ENCODE results near the gene CCDC78.
"Not testable (repeated sequence)": the region's sequence is repeated elsewhere in the genome, so short reads cannot be mapped to it uniquely, and the experiment has no call there.

The CCDC78 gene

DNA sequence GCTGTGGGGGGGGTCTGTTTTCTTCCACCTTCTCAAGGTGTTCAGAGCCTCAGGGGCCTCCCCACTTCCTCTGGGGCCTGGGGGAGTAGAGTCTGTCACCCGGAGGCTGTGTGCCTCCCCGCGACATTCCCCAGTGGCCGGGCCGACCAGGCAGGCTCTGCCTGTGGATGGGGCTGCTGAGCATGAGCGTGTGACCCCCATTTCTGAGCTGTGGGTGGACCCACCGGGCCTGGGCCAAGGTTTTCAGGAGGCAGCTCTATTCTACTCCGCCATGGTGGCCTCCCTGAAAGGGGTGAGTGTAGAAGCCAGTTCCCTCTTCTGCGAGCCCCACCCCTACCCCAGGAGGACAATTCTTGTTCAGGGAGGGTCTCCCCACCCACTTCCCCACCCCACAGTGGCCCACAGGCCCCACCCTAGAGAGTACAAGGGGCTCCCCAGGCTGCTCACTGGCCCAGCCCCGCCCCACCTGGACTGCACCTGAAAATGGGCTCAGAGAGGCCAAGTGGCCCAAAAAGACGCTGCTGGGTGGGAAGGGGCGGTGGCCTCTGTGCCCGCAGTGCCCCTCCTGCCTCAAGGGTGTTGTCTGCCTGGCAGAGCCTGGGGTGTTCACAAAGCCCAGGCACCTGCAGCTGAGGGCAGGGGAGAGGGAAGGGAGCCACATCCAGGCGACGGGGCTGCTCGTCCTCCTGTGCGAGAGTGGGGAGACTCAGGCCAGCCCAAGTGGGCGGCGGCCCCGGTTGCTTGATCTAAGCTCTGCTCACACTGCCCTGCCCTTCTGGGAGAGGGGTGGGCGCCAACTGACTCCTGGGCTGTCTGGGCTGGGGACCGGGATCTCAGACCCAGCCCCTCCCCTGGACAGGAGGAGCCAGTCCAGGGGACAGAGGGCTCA is 35.6 kb upstream of the CCDC78 start:
- no peak for DNase-seq (ENCODE audit: low read depth in 3 of 3)

DNA sequence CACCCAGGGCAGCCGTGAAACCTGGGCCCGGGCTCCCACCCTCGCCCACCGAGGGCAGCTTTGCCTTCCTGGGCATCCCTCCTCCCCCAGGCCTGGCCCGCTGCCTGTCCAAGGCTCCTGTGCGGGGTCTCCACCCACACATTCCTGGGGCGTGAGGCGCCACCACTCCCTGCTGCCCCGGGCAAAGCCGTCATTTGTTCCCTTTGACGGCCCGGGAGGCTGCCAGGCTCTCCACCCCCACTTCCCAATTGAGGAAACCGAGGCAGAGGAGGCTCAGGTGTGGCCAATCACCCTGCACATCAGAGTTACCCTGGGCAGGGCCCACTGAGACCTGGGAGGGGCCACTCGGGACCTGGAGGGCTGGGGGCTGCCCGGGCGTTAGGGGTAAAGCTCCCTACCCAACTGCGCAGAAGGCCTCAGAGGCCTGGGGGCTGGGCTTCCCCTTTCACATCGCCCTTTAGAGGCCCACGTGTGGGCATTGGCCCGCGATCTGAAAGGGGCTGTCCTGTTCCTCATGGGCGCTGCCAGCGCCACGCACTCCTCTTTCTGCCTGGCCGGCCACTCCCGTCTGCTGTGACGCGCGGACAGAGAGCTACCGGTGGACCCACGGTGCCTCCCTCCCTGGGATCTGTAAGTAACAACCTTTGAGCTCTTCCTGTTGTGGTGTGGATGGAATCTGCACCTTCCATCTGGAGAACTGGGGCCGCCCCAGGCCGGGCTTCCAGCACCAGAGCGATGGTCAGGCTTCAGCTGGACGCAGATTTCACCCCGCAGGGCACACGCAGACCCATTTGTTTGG is 34.5 kb upstream of the CCDC78 start, which contains the start of gene MSLN:
MSLN (plus strand) TSS at position 190 of the 799 bp plus-strand sequence. CDS start 1,947 bp downstream, outside the sequence.
- no peak for DNase-seq (ENCODE audit: low read depth in 3 of 3)

DNA sequence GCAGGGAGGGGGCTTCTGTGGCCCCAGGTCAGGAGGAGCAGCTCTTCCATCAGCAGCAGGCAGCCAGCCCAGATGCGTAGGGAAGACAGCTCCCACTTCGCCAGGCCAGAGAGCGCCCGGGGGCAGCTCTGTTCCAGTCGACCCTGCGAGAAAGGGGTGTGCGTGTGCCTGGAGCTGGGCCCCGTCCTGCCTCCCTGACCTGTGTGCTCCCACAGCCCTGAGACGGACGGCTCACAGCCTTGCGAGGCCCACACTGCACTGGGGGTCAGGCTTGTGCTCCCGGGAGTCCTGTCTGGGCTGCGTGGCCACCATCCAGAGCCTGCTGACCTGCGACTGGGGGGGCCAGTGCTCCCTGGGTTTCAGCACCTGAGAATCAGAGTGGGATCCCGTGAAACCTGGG is 33.8 kb upstream of the CCDC78 start:
- no peak for DNase-seq (ENCODE audit: low read depth in 3 of 3)

DNA sequence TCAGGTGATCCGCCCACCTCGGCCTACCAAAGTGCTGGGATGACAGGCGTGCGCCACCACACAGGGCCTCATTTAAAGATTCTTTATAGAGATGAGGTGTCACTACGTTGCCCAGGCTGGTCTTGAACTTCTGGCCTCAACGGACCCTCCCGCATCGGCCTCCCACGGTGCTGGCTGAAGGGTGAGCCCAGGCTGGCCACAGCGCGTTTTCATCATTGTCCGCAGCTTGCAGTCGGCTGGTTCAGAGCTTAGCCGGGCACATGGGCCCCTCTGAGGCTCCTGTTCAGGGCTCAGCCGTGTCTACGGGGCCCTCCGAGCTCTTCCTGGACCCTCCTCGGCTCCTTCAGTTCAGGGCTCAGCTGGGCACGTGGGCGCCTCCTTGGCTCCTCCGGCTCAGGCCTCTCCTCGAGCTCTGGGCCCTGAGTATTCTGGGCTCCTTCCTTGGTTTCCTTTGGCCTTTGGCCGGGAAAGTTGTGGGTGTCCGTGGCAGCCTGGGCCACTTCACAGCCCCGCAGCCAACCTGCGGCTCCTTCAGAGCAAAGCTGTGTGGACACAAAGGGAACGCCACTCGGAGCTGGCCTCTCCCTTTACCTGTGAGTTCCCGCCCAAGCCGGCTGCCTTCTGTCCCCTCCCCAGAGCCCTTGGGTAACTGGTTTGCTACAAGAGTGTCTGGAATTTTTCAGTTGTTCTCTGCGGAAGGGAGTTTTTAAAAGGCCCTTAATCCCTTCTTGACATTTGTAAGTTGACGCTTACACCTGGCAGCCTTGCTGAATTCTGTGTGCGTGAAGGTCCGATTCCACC is 33.1 kb upstream of the CCDC78 start:
- no peak for DNase-seq (ENCODE audit: low read depth in 3 of 3)

DNA sequence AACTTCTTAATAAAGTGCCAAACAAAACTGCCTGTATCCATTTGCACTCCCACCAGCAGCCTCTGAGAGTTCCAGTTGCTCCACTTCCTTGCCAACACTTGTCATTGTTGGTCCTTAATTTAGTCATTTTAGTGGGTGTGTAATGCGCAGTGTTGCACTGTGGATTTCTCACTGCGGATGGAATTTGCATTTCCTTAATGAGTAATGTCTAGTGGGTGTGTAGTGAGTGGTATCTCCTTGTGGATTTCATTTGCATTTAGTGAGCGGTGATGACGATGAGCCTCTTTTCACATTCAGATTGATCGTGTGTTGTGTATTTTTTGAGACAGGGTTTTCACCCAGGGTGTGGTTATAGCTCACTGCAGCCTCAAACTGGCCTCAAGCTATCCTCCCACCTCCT is 30.2 kb upstream of the CCDC78 start:
- DNase-seq (ENCODE audit: low read depth in 3 of 3), result no peak

DNA sequence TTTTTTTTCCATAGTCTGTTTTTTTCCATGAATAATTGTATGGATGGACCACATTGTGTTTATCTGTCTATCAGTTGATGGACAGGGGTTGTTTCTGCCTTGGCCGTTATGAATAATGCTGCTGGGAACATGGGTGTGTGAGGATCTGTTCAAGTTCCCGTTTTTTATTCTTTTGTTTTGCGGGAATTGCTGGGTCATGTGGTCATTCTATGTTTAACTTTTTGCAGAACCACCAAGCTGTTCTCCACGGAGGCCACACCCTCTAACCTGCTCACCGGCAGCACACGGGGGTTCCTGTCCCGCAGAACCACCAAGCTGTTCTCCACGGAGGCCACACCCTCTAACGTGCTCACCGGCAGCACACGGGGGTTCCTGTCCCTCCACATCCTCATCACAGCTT is 28.4 kb upstream of the CCDC78 start:
- no peak for DNase-seq (ENCODE audit: low read depth in 3 of 3)

DNA sequence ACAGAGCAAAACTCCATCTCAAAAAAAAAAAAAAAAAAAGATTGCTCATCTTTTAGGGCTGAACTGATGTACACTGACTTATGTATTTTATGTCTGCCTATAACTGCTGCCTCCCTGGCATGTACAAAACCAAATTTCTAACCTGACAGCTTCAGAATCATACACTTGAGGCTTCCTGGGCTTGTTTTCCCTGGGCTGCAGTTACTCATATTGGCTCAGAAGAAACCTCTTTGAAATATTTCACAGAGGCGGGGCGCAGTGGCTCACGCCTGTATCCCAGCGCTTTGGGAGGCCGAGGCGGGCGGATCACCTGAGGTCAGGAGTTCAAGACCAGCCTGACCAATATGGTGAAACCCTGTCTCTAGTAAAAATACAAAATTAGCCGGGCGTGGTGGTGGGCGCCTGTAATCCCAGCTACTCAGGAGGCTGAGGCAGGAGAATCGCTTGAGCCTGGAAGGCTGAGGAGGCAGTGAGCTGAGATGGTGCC is 27.9 kb upstream of the CCDC78 start:
- not testable (repeated sequence) for DNase-seq (ENCODE audit: low read depth in 3 of 3)

DNA sequence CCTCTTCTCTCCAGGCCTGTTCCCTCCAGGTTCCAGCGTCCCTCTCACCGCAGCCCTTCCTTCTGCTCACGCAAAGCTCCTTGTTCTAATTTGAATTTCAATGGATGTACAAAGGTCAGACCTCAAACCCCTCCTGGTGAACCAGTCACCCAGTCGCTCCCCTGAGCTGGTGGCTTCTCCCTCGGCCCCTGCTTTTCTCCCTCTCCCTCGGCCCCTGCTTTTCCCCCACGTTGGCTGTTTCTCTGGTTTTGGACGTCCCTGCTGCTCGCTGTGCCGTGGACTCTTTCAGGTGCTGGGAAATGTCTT is 25.7 kb upstream of the CCDC78 start:
- no peak for DNase-seq (ENCODE audit: low read depth in 3 of 3)

DNA sequence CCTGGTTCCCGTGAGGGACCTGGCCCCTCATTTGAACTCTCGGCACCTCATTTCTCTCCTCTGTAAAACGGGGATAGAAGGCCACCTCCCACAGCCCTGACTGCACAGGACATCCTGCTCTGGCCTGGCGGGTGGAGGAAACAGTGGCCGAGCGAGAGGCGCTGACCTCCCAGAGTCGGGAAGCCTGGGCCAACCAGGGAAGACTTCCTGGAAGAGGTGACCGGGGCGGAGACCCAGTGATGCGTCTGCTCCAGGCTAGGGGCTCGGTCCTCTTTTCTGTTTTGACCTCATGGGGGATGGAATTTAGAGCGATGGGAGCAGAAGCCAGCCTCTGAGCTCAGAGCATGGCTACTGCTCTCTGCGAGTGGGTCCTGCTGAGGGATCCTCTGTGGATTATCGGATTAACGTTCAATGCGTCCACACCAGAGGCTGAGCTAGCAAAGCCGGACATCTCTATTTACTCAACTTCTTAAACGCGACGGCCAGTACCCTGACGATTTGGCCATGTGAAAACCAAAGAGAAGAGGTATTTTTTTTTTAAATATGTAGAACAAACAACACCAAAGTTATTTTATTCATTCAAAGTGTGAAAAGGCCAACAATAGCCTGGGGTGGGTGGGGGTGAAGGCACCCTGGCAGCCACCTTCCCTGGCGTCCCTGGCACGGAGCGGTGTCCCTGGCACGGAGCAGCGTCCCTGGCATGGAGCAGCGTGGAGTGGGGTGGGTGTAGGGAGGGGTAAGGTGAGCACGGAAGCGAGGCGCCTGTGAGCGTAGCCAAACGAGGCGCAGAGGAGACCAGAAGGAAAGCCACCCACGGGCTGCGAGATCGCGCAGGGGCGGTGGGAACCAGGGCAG is 25.1 kb upstream of the CCDC78 start:
- no peak for DNase-seq (ENCODE audit: low read depth in 3 of 3)

DNA sequence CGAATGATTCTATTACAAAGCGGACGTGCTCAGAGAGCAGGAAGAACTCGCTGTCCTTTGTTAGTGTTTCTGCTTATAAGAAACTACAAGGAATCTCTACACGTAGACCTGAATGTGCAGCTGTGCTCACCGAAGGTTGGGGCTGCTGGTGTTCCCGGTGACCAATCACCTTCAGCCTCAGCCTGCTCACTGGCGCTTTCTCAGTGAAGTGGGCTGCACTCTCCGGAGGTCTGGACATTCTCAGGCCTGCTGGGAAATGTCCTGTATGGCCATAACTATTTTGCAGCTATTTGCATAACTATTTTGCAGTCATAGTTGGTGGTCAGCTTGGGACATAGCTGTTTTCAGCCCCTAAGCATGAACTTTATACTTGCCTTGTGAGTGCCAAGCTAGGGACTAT is 24.2 kb upstream of the CCDC78 start:
- DNase-seq (ENCODE audit: low read depth in 3 of 3), result no peak

DNA sequence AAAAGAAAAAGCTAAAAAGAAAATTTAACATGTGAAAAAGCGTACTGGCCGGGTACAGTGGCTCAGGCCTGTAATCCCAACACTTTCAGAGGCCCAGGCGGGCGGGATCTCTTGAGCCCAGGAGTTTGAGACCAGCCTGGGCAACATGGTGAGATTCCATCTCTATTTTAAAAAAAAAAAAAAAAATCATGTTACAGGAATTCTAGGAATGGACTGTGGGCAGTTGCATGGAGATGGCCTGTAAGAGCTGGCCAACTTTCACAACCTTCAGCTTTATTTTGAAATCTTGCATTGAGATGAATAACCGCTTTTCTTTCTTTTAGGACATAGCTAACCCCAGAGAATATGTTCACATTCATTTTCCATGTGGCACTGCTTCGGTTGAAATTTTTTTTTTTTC is 22.8 kb upstream of the CCDC78 start:
- no peak for DNase-seq (ENCODE audit: low read depth in 3 of 3)

DNA sequence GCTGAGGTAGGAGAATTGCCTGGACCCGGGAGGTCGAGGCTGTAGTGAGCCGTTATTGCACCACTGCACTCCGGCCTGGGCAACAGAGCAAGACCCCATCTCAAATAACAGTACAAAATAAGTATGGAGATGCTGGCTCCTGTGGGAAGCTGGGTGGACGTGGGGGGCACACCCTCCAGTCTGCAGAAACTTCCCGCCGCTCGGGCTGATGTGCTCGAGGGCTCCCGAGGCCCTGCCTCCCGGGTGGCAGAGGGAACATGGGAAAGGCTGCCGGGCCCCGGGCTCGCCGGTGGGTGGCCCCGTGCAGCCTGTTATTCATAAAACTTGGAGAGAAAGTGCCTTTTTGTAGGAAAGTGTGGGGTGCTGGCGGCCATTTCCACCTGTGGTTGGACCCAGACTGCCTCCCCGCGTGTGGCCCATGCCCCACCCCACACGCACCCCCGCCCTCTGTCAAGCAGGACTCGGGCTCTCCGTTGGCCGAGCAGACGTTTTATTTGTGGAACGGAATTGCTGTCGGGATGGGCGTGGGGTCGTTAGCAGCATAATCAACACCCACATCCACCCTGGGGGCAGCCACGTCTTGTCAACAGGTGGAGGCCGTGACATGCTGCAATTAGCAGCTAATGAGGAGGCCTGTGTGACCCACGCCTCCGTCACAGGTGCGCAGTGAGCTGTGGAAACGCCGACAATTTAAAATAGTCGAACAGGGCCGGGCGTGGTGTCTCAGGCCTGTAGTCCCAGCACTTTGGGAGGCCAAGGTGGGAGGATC is 21.9 kb upstream of the CCDC78 start:
- no peak for DNase-seq (ENCODE audit: low read depth in 3 of 3)

DNA sequence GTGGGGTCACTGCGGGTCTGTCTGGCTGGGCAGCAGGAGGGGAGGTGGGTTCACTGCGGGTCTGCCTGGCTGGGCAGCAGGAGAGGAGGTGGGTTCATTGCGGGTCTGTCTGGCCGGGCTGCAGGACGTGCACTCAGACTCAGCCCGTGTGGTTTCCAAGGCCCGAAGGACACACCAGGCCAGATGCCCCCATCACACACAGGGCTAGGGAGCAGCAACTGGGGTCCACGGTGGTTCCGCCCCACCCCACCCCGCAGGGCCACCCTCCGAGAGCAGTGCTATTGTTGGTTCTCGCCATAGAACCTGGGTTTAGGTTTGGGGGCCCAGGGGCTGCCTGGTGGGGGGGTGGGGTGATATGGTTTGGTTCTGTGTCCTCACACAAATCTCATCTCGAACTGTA is 20.4 kb upstream of the CCDC78 start:
- DNase-seq (ENCODE audit: low read depth in 3 of 3), result no peak

DNA sequence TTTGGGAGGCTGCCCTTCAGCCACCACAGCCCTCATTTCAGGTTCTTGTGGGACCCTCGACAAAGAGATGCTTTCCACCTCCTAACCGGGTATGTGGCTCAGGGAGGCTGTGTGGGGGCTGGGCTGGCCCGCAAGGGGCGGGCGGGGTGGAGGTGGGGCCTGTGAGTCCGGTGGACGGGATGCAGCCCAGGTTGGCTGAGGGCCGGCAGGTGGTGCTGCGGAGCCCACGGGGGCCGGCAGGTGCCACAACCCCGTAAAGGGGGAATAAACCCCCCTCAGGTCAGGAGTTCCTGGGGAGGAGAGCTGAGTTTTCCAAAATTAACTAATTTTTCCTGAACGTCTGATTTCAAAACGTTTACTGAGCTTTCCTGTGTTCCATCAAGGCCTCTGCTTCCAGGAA is 19.5 kb upstream of the CCDC78 start:
- DNase-seq (ENCODE audit: low read depth in 3 of 3), result no peak

DNA sequence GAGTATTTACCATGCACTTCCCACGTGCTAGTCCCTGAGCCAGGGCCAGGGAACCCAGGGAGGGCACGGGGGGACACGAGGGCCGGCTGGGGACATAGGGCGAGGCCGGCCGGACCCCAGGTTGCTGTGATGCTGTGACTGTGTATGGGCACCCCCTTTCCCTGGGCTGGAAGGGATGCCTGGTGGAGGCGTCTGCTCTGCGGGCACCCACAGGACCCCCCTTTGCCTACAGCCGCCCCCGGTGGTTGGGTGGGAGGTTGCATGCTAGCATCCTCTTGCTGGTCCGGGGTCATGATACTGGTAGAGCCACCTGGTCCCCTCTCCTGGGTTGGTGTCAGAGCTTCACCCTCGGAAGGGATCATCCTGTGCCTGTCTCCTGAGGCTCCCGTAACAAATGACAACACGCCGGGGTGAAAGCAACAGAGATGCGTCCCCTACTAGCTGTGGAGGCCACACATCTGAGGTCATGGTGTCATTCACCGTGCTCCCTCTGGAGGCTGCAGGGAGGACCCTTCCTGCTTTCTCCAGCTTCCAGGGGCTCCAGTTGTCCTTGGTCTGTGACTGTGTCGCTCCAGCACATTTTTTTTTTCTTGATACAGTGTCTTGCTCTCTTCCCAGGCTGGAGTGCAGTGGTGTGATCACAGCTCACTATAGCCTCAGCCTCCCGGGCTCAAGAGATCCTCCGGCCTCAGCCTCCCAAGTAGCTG is 17.7 kb upstream of the CCDC78 start:
- no peak for DNase-seq (ENCODE audit: low read depth in 3 of 3)

DNA sequence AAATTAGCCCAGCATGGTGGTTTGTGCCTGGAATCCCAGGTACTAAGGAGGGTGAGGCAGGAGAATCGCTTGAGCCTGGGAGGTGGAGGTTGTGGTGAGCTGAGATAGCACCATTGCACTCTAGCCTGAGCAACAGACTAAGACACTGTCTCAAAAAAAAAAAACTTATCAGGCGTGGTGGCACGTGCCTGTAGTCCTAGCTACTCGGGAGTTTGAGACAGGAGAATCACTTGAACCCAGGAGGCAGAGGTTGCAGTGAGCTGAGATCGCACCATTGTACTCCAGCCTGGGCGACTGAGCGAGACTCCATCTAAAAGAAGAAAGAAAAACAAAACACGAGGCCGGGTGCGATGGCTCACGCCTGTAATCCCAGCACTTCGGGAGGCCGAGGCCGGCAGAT is 16.7 kb upstream of the CCDC78 start:
- not testable (repeated sequence) for DNase-seq (ENCODE audit: low read depth in 3 of 3)

DNA sequence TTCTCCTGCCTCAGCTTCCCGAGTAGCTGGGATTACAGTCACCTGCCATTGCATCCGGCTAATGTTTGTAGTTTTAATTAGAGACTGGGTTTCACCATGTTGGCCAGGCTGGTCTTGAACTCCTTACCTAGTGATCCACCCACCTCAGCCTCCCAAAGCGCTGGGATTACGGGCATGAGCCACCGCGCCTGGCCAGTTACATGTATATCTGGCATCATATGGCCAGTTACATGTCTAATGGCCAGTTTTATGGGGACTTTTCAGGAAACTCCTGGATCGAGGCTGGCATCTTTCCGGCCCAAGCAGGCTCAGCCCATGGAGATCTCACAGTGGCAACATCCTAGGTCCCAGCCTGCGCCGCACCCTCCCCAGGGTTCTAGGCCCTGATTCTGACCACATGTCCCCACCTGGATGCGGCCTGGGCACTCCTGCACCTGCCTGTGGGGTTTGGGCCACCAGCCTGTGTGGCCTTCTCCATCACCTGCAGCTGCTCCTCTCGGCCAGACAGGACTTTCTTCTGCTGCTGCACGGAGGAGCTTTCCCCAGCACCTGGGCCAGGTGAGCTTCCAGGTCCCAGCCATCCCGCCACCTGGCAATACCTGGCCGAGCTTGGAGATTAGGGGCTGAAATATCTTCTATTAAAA is 15.9 kb upstream of the CCDC78 start:
- no peak for DNase-seq (ENCODE audit: low read depth in 3 of 3)

DNA sequence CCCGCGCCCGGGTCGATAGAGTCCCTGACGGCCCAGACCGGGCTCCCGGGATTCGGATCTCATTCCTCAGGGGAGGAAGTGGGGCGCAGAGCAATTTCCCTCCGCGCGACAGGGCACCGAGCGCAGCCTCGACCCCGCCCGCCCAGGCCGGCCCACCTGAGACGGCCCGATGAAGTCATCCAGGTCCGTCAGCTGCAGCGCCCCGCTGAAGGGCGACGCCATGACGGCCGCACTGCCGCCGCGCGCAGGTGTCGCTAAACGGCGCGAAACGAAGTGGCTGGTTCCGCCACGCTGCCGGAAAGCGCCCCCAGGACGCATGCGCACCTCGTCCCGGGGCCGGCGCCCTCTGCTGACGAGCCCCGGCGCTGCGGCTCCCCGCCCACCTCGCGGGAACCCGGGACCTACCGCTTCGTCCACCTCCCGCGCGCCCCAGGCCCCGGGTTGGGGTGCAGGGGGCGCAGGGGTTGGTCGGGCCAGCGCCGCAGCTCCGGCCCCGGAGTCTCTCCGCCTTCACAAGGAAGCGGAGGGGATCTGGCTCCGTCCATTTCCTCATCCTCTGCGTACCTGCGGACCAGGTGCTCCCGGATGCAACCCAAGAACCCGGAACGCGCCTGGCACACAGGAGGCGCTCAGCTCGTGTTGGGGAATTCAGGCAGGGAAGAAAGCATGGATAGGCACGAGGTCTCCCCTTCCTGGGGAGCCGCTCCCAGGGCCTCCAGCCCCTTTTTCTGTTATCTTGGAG is 14.7 kb upstream of the CCDC78 start, which contains the start of gene CIAO3:
CIAO3 (minus strand) TSS at position 234 of the 742 bp plus-strand sequence; CDS start at position 222, 12 bp downstream.
- peak; percentile 85 to 92 (median 90) for DNase-seq (ENCODE audit: low read depth in 3 of 3)

DNA sequence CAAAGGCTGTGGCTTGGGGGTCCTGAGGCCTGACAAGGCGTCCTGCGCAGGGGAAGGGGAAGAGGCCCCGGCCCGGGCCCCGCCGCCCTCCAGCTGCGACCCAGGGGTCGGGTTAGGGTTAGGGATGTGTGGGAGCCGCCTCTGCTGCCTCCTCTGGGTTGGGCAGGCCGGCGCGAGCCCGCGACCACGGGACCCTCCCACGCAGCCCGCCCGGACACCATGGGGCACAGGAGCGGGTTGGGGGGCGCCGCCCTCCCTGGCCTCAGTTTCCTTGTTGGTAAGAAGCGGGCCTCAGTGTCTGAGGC is 14.2 kb upstream of the CCDC78 start:
- no peak for DNase-seq (ENCODE audit: low read depth in 3 of 3)
